HepG2 (cell line): ENCODE data around the gene COASY. TPM values are rescaled to one million over a fixed set of nuclear protein-coding genes. Genes with fewer than 3 reads are reported as not detected.

Experiments
- DMAP1 ChIP-seq: IDR thresholded peaks from 2 replicates; pipeline ENCODE4 v1.6.1; 2016
- GATA4 ChIP-seq: sonication (generic); IDR thresholded peaks from 2 replicates; pipeline ENCODE4 v1.6.1; 2016; ENCODE audit warnings: antibody characterized with exemption, low read depth, borderline replicate concordance
- KDM5B ChIP-seq: sonication (generic); formaldehyde crosslinking; IDR thresholded peaks from 2 replicates; pipeline ENCODE4 v1.4.0; 2020; ENCODE audit warnings: missing genetic modification reagents, mild to moderate bottlenecking, borderline replicate concordance
- PTBP1 ChIP-seq: fragments of 200-400 bp; formaldehyde crosslinking; IDR thresholded peaks from 2 replicates; pipeline ENCODE4 v1.6.1; 2018; ENCODE audit warnings: low read length, low read depth; ENCODE audit not compliant: poor library complexity, severe bottlenecking
- SAP130 ChIP-seq: IDR thresholded peaks from 2 replicates; pipeline ENCODE4 v1.6.1; 2016; ENCODE audit warnings: low read depth
- TARDBP ChIP-seq: sonication (generic); formaldehyde crosslinking; IDR thresholded peaks from 2 replicates; pipeline ENCODE4 v1.8.0; 2022; ENCODE audit warnings: mild to moderate bottlenecking, missing genetic modification reagents
- XBP1 ChIP-seq: sonication (generic); formaldehyde crosslinking; IDR thresholded peaks from 2 replicates; pipeline ENCODE4 v1.5.0; 2020; ENCODE audit warnings: missing genetic modification reagents
- ZMAT3 ChIP-seq: sonication (generic); formaldehyde crosslinking; conservative IDR thresholded peaks from 2 replicates; pipeline ENCODE4 v1.7.0; 2021; ENCODE audit warnings: missing genetic modification reagents
- ZNF101 ChIP-seq: sonication (generic); formaldehyde crosslinking; IDR thresholded peaks from 2 replicates; pipeline ENCODE4 v1.4.0; 2020; ENCODE audit warnings: mild to moderate bottlenecking, low read depth, missing genetic modification reagents, borderline replicate concordance
- ZNF12 ChIP-seq: sonication (generic); formaldehyde crosslinking; IDR thresholded peaks from 2 replicates; pipeline ENCODE4 v1.5.0; 2020; ENCODE audit warnings: missing genetic modification reagents
- ZNF773 ChIP-seq: sonication (generic); formaldehyde crosslinking; IDR thresholded peaks from 2 replicates; pipeline ENCODE4 v1.4.0; 2020; ENCODE audit warnings: missing genetic modification reagents, borderline replicate concordance
- ZZZ3 ChIP-seq: sonication (generic); formaldehyde crosslinking; IDR thresholded peaks from 2 replicates; pipeline ENCODE4 v1.4.0; 2020; ENCODE audit warnings: missing genetic modification reagents, mild to moderate bottlenecking, borderline replicate concordance
- polyA plus RNA-seq, 8 experiments: library from polyadenylated mRNA; depleted of rRNA in 3 of 8; stranded (reverse) in 7 of 8; unstranded in 1 of 8; fragments of >200 nt; fragmentation: Illumina TruSeq in 4 of 8; extraction: Trizol in 4 of 8; gene quantifications; 2 replicates each; pipeline versions ENCODE4 v1.2.1 to v1.2.3, GENCODE V29; 2011 to 2016; ENCODE audit warnings: low read depth in 4 of 8, missing spikeins in 1 of 8, mixed read lengths in 1 of 8; ENCODE audit not compliant: insufficient read depth in 1 of 8
- total RNA-seq, 5 experiments: library from RNA; depleted of rRNA; stranded (reverse); fragments of >200 nt; fragmentation: Illumina TruSeq; extraction: Trizol; gene quantifications; 2 replicates each; pipeline ENCODE4 v1.2.3, GENCODE V29; 2016; ENCODE audit warnings: low read depth in 1 of 5
- TF ChIP-seq, protein P1 (sequence below): sonication (generic); formaldehyde crosslinking; IDR thresholded peaks from 2 replicates; pipeline ENCODE4 v1.8.0; 2022; ENCODE audit warnings: mild to moderate bottlenecking, missing genetic modification reagents; ENCODE audit not compliant: insufficient replicate concordance
- TF ChIP-seq, protein P2 (sequence below): sonication (generic); formaldehyde crosslinking; IDR thresholded peaks from 2 replicates; pipeline ENCODE4 v1.4.0; 2020; ENCODE audit warnings: missing genetic modification reagents
- TF ChIP-seq, protein P3 (sequence below): sonication (generic); formaldehyde crosslinking; IDR thresholded peaks from 2 replicates; pipeline ENCODE4 v1.4.0; 2020; ENCODE audit warnings: missing genetic modification reagents
- TF ChIP-seq, protein P4 (sequence below): sonication (generic); formaldehyde crosslinking; IDR thresholded peaks from 2 replicates; pipeline ENCODE4 v1.5.0; 2020; ENCODE audit warnings: missing genetic modification reagents
- TF ChIP-seq, protein P5 (sequence below): sonication (generic); formaldehyde crosslinking; IDR thresholded peaks from 2 replicates; pipeline ENCODE4 v1.4.0; 2020; ENCODE audit warnings: mild to moderate bottlenecking, missing genetic modification reagents
- TF ChIP-seq, protein P6 (sequence below): sonication (generic); formaldehyde crosslinking; IDR thresholded peaks from 2 replicates; pipeline ENCODE4 v1.8.0; 2022; ENCODE audit warnings: missing genetic modification reagents, low read depth, mild to moderate bottlenecking, borderline replicate concordance

Gene COASY
- total and polyA plus RNA-seq, 2 of the 13 experiments (the other 11 are each of a cell fraction or from before 2014, with no cell fraction given): 90.7 to 125 TPM

DNA sequence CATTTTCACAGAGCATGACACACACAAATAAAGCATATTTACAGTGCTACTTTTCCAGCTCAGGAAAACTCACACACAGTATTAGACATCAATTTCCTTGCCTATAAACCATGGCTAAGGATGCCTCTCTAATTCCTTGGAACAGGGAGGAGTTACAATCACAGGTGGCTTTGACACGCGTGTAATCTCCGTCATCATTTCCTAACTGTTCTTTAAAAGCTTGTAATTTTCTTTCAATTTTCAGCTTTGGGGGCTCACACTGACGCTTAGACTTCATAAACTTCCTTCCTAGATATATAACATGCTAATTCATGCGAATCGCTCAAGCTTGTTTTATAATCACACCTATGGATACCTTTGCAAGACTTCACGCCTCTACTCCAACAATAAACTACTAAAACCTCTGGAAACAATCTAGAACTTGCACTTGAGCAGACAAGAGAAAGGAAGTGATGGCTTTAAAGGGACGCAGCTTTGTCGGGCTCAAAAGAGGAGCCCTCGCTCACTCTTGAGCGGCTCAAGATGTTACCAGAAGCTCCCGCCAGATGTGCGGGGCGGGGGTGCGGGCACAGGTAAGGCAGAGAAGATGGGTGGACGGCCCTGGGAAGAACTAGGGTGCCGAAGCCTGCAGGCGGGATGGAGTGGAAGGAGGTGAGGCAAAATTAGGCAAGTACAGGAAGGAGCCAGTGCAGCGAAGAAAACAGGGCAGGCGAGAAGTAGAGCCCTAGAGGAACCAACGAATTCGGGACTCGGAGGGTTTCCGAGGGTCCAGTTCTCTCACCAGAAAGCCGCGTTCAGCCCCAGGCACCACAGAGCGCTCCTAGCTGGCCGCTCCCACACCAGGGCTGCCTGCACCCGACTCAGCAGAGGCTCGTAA, 46.6 kb downstream of the COASY start (continued):
- TF ChIP-seq DMAP1 (CRISPR knock-in tag) (no peak), ZNF12 (CRISPR knock-in tag) (no peak), KDM5B (CRISPR knock-in tag) (no peak), TARDBP (CRISPR knock-in tag) (peak; percentile 32; the same call in 1 of the 2 replicates), XBP1 (CRISPR knock-in tag) (no peak), SAP130 (CRISPR knock-in tag) (no peak), ZNF101 (CRISPR knock-in tag) (no peak), GATA4 (no peak), ZMAT3 (0 out of 2 replicates have a peak, but pooled peaks have one; percentile 54), ZNF773 (CRISPR knock-in tag) (no peak), ZZZ3 (CRISPR knock-in tag) (no peak), PTBP1 (peak; percentile 8)
- TF ChIP-seq, protein P1, sequence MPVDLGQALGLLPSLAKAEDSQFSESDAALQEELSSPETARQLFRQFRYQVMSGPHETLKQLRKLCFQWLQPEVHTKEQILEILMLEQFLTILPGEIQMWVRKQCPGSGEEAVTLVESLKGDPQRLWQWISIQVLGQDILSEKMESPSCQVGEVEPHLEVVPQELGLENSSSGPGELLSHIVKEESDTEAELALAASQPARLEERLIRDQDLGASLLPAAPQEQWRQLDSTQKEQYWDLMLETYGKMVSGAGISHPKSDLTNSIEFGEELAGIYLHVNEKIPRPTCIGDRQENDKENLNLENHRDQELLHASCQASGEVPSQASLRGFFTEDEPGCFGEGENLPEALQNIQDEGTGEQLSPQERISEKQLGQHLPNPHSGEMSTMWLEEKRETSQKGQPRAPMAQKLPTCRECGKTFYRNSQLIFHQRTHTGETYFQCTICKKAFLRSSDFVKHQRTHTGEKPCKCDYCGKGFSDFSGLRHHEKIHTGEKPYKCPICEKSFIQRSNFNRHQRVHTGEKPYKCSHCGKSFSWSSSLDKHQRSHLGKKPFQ (CRISPR knock-in tag): no peak
- TF ChIP-seq, protein P2, sequence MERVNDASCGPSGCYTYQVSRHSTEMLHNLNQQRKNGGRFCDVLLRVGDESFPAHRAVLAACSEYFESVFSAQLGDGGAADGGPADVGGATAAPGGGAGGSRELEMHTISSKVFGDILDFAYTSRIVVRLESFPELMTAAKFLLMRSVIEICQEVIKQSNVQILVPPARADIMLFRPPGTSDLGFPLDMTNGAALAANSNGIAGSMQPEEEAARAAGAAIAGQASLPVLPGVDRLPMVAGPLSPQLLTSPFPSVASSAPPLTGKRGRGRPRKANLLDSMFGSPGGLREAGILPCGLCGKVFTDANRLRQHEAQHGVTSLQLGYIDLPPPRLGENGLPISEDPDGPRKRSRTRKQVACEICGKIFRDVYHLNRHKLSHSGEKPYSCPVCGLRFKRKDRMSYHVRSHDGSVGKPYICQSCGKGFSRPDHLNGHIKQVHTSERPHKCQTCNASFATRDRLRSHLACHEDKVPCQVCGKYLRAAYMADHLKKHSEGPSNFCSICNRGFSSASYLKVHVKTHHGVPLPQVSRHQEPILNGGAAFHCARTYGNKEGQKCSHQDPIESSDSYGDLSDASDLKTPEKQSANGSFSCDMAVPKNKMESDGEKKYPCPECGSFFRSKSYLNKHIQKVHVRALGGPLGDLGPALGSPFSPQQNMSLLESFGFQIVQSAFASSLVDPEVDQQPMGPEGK (CRISPR knock-in tag): no peak
- TF ChIP-seq, protein P3, sequence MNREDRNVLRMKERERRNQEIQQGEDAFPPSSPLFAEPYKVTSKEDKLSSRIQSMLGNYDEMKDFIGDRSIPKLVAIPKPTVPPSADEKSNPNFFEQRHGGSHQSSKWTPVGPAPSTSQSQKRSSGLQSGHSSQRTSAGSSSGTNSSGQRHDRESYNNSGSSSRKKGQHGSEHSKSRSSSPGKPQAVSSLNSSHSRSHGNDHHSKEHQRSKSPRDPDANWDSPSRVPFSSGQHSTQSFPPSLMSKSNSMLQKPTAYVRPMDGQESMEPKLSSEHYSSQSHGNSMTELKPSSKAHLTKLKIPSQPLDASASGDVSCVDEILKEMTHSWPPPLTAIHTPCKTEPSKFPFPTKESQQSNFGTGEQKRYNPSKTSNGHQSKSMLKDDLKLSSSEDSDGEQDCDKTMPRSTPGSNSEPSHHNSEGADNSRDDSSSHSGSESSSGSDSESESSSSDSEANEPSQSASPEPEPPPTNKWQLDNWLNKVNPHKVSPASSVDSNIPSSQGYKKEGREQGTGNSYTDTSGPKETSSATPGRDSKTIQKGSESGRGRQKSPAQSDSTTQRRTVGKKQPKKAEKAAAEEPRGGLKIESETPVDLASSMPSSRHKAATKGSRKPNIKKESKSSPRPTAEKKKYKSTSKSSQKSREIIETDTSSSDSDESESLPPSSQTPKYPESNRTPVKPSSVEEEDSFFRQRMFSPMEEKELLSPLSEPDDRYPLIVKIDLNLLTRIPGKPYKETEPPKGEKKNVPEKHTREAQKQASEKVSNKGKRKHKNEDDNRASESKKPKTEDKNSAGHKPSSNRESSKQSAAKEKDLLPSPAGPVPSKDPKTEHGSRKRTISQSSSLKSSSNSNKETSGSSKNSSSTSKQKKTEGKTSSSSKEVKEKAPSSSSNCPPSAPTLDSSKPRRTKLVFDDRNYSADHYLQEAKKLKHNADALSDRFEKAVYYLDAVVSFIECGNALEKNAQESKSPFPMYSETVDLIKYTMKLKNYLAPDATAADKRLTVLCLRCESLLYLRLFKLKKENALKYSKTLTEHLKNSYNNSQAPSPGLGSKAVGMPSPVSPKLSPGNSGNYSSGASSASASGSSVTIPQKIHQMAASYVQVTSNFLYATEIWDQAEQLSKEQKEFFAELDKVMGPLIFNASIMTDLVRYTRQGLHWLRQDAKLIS: no peak
- TF ChIP-seq, protein P4, sequence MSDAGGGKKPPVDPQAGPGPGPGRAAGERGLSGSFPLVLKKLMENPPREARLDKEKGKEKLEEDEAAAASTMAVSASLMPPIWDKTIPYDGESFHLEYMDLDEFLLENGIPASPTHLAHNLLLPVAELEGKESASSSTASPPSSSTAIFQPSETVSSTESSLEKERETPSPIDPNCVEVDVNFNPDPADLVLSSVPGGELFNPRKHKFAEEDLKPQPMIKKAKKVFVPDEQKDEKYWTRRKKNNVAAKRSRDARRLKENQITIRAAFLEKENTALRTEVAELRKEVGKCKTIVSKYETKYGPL (CRISPR knock-in tag): no peak
- TF ChIP-seq, protein P5, sequence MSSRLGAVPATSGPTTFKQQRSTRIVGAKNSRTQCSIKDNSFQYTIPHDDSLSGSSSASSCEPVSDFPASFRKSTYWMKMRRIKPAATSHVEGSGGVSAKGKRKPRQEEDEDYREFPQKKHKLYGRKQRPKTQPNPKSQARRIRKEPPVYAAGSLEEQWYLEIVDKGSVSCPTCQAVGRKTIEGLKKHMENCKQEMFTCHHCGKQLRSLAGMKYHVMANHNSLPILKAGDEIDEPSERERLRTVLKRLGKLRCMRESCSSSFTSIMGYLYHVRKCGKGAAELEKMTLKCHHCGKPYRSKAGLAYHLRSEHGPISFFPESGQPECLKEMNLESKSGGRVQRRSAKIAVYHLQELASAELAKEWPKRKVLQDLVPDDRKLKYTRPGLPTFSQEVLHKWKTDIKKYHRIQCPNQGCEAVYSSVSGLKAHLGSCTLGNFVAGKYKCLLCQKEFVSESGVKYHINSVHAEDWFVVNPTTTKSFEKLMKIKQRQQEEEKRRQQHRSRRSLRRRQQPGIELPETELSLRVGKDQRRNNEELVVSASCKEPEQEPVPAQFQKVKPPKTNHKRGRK (CRISPR knock-in tag): no peak
- TF ChIP-seq, protein P6, sequence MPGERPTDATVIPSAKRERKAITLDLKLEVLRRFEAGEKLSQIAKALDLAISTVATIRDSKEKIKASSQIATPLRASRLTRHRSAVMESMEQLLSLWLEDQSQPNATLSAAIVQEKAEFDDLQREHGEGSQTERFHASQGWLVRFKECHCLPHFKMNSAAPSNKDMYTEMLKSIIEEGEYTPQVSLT (CRISPR knock-in tag): no peak
